Left lung (tissue), 10 donors: ENCODE data around the gene ZBTB22. TPM values are rescaled to one million over a fixed set of nuclear protein-coding genes. Genes with fewer than 3 reads are reported as not detected.
A peak's percentile ranks its signal among the peaks of the same experiment; 100 is the strongest.

Experiments used
- ATAC-seq: fragments of 200-7000 bp; cut with Tn5 transposase; one replicate; pipeline ENCODE4 v1.9.1; 2020; ENCODE audit warnings: moderate library complexity
- DNase-seq, 4 donors: peaks; one replicate each; pipeline ENCODE4 v3.0.0-alpha.2; 2013 to 2020
- H3K27ac ChIP-seq, 2 donors: fragments of 200-600 bp; sonication (generic) in 1 of 2; one replicate each; pipeline versions ENCODE4 v1.5.0 to v1.8.0; 2020 to 2021
- H3K27me3 ChIP-seq, 2 donors: fragments of 200-600 bp; sonication (generic) in 1 of 2; one replicate each; pipeline versions ENCODE4 v1.5.0 to v1.8.0; 2020 to 2021
- H3K36me3 ChIP-seq, 2 donors: fragments of 200-600 bp; sonication (generic) in 1 of 2; one replicate each; pipeline versions ENCODE4 v1.5.0 to v1.8.0; 2020 to 2021
- H3K4me1 ChIP-seq, 2 donors: fragments of 200-600 bp; one replicate each; pipeline ENCODE4 v1.8.0; 2021
- H3K4me3 ChIP-seq, 2 donors: fragments of 200-600 bp; sonication (generic) in 1 of 2; one replicate each; pipeline versions ENCODE4 v1.5.0 to v1.8.0; 2020 to 2021; ENCODE audit warnings: mild to moderate bottlenecking in 1 of 2
- H3K9me3 ChIP-seq, 2 donors: fragments of 200-600 bp; sonication (generic) in 1 of 2; one replicate each; pipeline versions ENCODE4 v1.5.0 to v1.8.0; 2020 to 2021
- CTCF ChIP-seq, 2 donors: fragments of 200-600 bp; sonication (generic) in 1 of 2; IDR thresholded peaks; one replicate each; pipeline versions ENCODE4 v1.5.0 to v1.8.0; 2021; ENCODE audit warnings: antibody characterized with exemption in 2 of 2
- intact Hi-C, 2 donors: fragments of 100-400 bp; cut with DNase I; formaldehyde crosslinking; loops; one replicate each; pipeline versions ENCODE4 v1.11.2 to v1.14.2; 2022
- polyA plus RNA-seq, 6 donors: library from polyadenylated mRNA; unstranded; fragments of 120-200 nt; gene quantifications; one replicate each; pipeline ENCODE4 v1.2.1, GENCODE V29; 2013; ENCODE audit not compliant: insufficient read length in 6 of 6
- total RNA-seq, 2 donors: library from RNA; stranded (reverse); fragmentation: NEBNext Ultra II Directional; extraction: Animal tissue kit (Norgen Biotek cat#: 25700); gene quantifications; one replicate each; pipeline ENCODE4 v1.2.1, GENCODE V29; 2021
- donor health status: DM: no; HTN: yes; CAD: no.
- donor health status: DM: no; HTN: no; CAD: no.

The ZBTB22 gene
- total and polyA plus RNA-seq, 8 donors = 17.3 to 29.3 (median 25.3) TPM

DNA sequence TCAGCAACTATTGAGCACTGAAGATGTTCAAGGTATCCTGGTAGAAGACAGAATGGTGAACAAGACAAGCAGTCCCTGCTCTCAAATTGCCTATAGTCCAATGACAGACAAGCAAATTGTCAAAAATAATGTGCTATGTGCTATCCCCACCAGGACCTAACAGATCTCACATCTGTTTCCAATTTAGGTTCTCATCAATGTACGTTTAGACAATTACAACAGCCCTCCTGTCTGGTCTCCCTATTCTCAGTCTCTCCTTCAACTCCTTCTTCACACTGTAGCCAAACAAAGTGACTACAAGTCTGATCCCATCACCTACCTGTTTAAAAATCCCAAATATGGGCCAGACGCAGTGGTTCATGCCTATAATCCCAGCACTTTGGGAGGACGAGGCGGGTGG, 11.2 kb downstream of the ZBTB22 start:
- TF ChIP-seq CTCF (IDR thresholded peaks at IDR 0.05) = no peak
- Histone ChIP-seq H3K27me3 (no peaks in the 10 kb centered on the region), H3K27ac (no peak overlapping the region), H3K9me3 (no peaks in the 10 kb centered on the region), H3K36me3 (peaks cover 0 to 93% of the 10 kb centered on the region in 2 donors), H3K4me1 (peaks cover 0 to 44% of the 10 kb centered on the region in 2 donors), H3K4me3 (no peak overlapping the region)
- intact Hi-C loops = no loop called here
- DNase-seq (no peak), ATAC-seq (no peak)

DNA sequence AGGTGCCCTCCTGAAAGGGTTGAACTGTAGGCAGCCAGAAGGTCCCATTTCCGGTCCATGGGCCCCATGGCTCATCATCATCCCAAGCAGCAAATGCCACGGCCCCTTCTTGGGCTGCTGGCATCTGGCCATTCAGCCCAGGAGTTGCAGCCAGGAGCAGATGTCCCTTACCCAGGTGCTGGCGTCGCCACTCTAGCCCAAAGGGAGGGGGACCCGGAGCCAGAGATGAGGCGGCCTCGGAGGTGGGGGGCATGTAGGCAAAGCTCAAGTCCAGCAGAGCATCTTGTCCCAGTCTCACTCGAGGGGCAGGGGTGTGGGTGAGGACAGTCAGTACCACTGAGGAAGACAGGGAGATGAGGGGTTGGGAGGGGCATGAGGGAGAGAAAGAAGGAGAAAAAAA, 12.5 kb downstream of the ZBTB22 start:
- Histone ChIP-seq H3K4me1 (peaks cover 5 to 44% of the 10 kb centered on the region in 2 donors), H3K27ac (no peak overlapping the region), H3K36me3 (peaks cover 0 to 89% of the 10 kb centered on the region in 2 donors), H3K9me3 (no peaks in the 10 kb centered on the region), H3K27me3 (no peaks in the 10 kb centered on the region), H3K4me3 (no peak overlapping the region)
- no peak for TF ChIP-seq CTCF (IDR thresholded peaks at IDR 0.05)
- no peak for ATAC-seq
- intact Hi-C loops = no loop called here
- no peak for DNase-seq

- Histone ChIP-seq H3K4me1 (peaks cover 5 to 44% of the 10 kb centered on the region in 2 donors), H3K9me3 (no peaks in the 10 kb centered on the region), H3K36me3 (peaks cover 0 to 82% of the 10 kb centered on the region in 2 donors), H3K27me3 (no peaks in the 10 kb centered on the region), H3K4me3 (no peak overlapping the region), H3K27ac (no peak overlapping the region)
- no peak for TF ChIP-seq CTCF (IDR thresholded peaks at IDR 0.05)
- ATAC-seq (no peak), DNase-seq (no peak)
- intact Hi-C loops = no loop called here
These were observed 13.3 kb downstream of the ZBTB22 start for GRCh38 chr6:33304216-33304615.

DNA sequence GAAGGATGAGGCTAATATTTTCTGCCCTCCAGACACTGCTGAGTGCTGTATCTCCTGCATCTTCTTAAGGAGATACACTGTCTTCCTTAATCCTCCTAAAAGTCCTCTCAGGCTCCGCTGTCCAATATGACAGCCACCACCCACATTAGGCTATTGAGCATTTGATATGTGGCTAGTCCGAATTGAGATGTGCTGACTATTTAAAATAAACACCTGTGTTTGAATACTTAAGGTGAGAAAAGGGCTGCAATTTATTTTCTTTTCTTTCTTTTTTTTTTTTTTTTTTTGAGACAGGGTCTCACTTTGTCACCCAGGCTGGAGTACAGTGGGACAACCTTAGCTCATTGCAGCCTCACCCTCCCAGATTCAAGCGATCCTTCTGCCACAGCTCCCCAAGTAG, 15.7 kb downstream of the ZBTB22 start:
- H3K36me3 ChIP-seq = peaks cover 0 to 62% of the 10 kb centered on the region in 2 donors
- no peak for DNase-seq
- H3K4me1 ChIP-seq = peaks cover 11 to 49% of the 10 kb centered on the region in 2 donors
- H3K27ac ChIP-seq = peak overlapping the region in 1 of 2 donors; percentile 23
- no peak for TF ChIP-seq CTCF (IDR thresholded peaks at IDR 0.05)
- H3K9me3 ChIP-seq = no peaks in the 10 kb centered on the region
- H3K27me3 ChIP-seq = no peaks in the 10 kb centered on the region
- ATAC-seq = no peak
- no peak overlapping the region for H3K4me3 ChIP-seq
- intact Hi-C loops = no loop called here

- H3K27me3 ChIP-seq = no peaks in the 10 kb centered on the region
- ATAC-seq (peak; percentile 77), DNase-seq (peak; percentile 88 to 95 (median 92))
- peak overlapping the region; percentile 97 for H3K27ac ChIP-seq
- intact Hi-C loops = no loop called here
- H3K36me3 ChIP-seq = peaks cover 0 to 64% of the 10 kb centered on the region in 2 donors
- H3K4me1 ChIP-seq = peaks cover 12 to 47% of the 10 kb centered on the region in 2 donors
- H3K9me3 ChIP-seq = no peaks in the 10 kb centered on the region
- peak; percentile 54 to 80 for TF ChIP-seq CTCF (IDR thresholded peaks at IDR 0.05)
- H3K4me3 ChIP-seq = peak overlapping the region; percentile 61 to 65
These were observed 18.2 kb downstream of the ZBTB22 start for GRCh38 chr6:33299237-33299944.
